GM06990 (cell line): ENCODE measurements around the gene TEAD1.

ENCODE experiments used
- DNase-seq: peaks from one replicate; pipeline ENCODE4 v3.0.0-alpha.2; 2011; ENCODE audit not compliant: insufficient read length; ENCODE audit errors: extremely low read depth
- H3K27me3 ChIP-seq: replicated peaks from 2 replicates; pipeline ENCODE4 v1.6.0; 2011; ENCODE audit warnings: low read length; ENCODE audit not compliant: control insufficient read depth, insufficient read depth
- H3K36me3 ChIP-seq: 2 replicates; pipeline ENCODE4 v1.5.1; 2011; ENCODE audit warnings: low read length; ENCODE audit not compliant: control insufficient read depth, insufficient read depth
- H3K4me3 ChIP-seq: replicated peaks from 2 replicates; pipeline ENCODE4 v1.5.1; 2011; ENCODE audit warnings: low read depth, mild to moderate bottlenecking, control low read depth, low read length
- TF ChIP-seq, protein P1 (sequence below): IDR thresholded peaks from 2 replicates; pipeline ENCODE4 v1.5.1; 2011; ENCODE audit warnings: low read length, control low read depth, mild to moderate bottlenecking, inconsistent platforms; ENCODE audit not compliant: insufficient read depth, poor library complexity, severe bottlenecking

TEAD1 gene

DNA sequence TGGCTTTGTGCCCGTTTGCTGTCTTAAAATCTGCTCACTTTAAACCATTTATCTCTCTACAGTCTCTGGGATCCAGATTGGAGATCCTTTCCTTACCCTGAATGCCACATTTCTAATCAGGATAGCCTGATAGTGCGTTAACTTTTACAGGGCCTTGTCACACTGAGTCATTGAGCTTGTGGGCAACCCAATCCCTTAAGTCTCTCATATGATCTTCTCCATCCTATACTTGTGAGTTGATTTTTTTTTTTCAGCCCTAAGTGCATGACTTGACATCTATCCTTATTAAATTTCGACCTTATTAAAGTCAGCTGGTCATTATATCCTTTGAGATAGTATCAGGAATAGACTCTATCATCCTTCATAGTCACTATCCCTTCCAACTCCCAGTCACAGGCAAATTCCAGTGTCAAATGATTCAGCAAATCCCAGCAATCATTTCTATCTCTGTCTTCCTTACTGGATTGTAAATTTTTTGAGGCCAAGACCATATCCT, 57.7 kb downstream of the TEAD1 start:
- Histone ChIP-seq H3K36me3 (no peaks in the 10 kb centered on the region), H3K4me3 (no peak overlapping the region), H3K27me3 (no peaks in the 10 kb centered on the region)
- TF ChIP-seq, protein P1, sequence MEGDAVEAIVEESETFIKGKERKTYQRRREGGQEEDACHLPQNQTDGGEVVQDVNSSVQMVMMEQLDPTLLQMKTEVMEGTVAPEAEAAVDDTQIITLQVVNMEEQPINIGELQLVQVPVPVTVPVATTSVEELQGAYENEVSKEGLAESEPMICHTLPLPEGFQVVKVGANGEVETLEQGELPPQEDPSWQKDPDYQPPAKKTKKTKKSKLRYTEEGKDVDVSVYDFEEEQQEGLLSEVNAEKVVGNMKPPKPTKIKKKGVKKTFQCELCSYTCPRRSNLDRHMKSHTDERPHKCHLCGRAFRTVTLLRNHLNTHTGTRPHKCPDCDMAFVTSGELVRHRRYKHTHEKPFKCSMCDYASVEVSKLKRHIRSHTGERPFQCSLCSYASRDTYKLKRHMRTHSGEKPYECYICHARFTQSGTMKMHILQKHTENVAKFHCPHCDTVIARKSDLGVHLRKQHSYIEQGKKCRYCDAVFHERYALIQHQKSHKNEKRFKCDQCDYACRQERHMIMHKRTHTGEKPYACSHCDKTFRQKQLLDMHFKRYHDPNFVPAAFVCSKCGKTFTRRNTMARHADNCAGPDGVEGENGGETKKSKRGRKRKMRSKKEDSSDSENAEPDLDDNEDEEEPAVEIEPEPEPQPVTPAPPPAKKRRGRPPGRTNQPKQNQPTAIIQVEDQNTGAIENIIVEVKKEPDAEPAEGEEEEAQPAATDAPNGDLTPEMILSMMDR = no peak
- no peak for DNase-seq

DNA sequence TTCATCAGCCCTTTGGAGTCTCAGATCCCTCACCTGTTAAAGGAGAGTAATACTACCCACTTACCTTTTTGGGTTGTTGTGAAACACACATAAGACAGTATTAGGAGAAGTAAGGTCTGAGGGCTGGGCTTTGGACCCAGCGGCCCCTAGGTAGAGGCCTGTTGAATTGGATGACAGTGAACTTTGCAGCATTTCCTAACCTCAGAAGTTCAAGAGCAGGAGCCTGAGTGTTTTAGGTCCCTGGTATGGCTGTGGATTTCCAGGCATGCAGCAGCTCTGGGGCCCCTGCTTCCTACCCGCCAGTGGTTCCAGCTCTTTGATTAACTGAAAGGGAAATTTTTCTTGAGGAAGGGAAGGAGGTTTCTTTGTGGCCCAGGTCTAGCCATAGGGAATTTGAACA, 58.9 kb downstream of the TEAD1 start:
- DNase-seq = no peak
- no peaks in the 10 kb centered on the region for H3K36me3 ChIP-seq
- TF ChIP-seq, protein P1 = no peak
- no peaks in the 10 kb centered on the region for H3K27me3 ChIP-seq
- no peak overlapping the region for H3K4me3 ChIP-seq

DNA sequence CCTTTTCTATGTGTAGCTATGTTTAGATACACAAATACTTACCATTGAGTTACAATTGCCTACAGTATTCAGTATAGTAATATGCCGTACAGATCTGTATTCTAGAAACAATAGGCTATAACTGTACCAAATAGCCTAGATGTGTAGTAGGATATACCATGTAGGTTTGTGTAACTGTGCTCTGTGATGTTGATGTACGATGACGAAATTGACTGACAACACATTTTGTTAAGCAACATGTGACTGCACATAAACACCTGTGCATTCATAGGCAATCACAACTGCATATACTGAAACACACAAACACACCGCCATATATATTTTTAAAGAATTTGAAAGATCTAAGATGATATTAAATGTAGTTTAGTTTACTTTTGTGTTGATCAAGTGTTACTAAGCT, 60.4 kb downstream of the TEAD1 start:
- H3K4me3 ChIP-seq = no peak overlapping the region
- DNase-seq = no peak
- TF ChIP-seq, protein P1 = no peak
- H3K27me3 ChIP-seq = no peaks in the 10 kb centered on the region
- H3K36me3 ChIP-seq = no peaks in the 10 kb centered on the region

DNA sequence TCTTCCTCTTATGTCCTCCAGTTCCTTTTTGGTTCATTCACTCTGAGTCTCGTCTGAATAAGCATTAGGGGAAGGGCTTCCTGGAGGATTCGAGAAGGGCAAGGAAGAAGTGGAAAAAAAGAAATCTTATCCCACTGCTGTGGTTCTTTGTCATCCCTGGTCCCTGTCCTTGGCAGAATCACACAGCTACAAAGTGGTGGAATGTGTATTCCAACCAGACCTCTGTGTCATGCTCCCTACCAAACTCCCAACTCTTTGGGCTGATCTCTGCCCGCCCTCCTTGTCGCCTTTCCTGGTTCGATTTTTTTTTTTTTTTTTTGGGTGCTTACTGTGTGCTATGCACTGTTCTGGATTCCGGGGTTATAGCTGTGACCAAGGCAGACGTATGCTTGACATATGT, 61.0 kb downstream of the TEAD1 start:
- TF ChIP-seq, protein P1 = no peak
- H3K4me3 ChIP-seq = no peak overlapping the region

DNA sequence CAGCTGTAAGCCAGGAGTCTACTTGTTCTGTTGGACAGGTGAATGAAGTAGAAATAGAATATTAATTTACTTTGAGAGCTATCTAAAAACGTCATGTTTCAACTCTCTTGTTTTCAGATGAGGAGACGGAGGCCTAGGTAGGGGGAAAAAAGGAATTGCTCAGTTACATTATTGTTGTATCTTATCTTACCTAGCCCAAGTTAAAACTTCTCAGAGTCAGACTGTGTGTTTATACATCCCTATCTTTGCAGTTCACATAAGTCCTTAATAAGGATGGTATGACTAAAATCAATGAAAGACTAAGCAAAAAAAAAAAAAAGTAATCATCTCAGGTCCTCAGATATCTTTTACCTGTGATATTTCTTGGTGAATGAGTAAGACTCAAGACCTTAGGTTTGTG, 62.8 kb downstream of the TEAD1 start:
- Histone ChIP-seq H3K36me3 (no peaks in the 10 kb centered on the region), H3K4me3 (no peak overlapping the region), H3K27me3 (no peaks in the 10 kb centered on the region)
- TF ChIP-seq, protein P1 = no peak
- no peak for DNase-seq

More for the DNA sequence above, 61.0 kb downstream of the TEAD1 start:
- H3K36me3 ChIP-seq = no peaks in the 10 kb centered on the region
- H3K27me3 ChIP-seq = no peaks in the 10 kb centered on the region
- no peak for DNase-seq

DNA sequence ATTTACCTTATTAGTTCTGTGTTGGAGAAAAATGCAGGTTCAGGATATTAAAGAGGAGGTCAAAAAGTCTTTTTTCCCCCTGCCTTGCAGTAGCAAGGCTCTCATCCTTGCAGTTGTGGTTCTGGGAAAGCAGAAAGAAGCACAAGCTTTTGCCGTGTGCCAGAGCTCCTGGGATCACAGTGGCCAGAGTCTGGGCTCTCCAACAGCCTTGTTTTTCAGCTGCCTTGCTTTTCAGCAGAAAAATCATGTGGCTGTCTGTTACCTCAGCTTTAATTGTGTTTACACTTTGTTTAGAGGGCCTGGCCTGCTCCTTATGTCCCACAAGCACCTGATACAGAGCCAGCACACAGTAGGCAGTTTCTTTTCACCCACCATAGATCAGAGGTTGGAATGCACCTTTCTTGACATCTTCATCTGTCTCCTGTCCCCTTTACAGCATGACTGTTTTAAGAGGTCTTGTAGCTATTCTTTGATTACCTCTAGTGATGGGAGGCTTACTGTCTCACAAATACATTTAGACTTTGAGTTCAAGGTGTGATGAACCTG, 67.5 kb downstream of the TEAD1 start:
- H3K4me3 ChIP-seq = no peak overlapping the region
- TF ChIP-seq, protein P1 = no peak

More for the DNA sequence above, 67.5 kb downstream of the TEAD1 start:
- Histone ChIP-seq H3K27me3 (no peaks in the 10 kb centered on the region), H3K36me3 (no peaks in the 10 kb centered on the region)
- DNase-seq = no peak
